ENCODE data around the gene SLX4IP. TPM values are rescaled to one million over a fixed set of nuclear protein-coding genes. Genes with fewer than 3 reads are reported as not detected.

SLX4IP gene
- total RNA-seq, 1 donor from 2014 or later: 4.5 TPM

- no peak overlapping the region for H3K4me3 ChIP-seq
- TF ChIP-seq, protein P1, sequence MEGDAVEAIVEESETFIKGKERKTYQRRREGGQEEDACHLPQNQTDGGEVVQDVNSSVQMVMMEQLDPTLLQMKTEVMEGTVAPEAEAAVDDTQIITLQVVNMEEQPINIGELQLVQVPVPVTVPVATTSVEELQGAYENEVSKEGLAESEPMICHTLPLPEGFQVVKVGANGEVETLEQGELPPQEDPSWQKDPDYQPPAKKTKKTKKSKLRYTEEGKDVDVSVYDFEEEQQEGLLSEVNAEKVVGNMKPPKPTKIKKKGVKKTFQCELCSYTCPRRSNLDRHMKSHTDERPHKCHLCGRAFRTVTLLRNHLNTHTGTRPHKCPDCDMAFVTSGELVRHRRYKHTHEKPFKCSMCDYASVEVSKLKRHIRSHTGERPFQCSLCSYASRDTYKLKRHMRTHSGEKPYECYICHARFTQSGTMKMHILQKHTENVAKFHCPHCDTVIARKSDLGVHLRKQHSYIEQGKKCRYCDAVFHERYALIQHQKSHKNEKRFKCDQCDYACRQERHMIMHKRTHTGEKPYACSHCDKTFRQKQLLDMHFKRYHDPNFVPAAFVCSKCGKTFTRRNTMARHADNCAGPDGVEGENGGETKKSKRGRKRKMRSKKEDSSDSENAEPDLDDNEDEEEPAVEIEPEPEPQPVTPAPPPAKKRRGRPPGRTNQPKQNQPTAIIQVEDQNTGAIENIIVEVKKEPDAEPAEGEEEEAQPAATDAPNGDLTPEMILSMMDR (IDR thresholded peaks at IDR 0.05): no peak
- peak in 1 of 2 donors; percentile 70 for DNase-seq (ENCODE audit: low spot score in 2 of 2)
- H3K4me1 ChIP-seq: no peaks in the 10 kb centered on the region
- no peaks in the 10 kb centered on the region for H3K9me3 ChIP-seq
- no peaks in the 10 kb centered on the region for H3K36me3 ChIP-seq
- intact Hi-C loops (cut with DNase I): no loop called here
- no peak overlapping the region for H3K27ac ChIP-seq
- no peaks in the 10 kb centered on the region for H3K27me3 ChIP-seq
Measured at GRCh38 chr20:10524034-10524476, 89.0 kb downstream of the SLX4IP start.

DNA sequence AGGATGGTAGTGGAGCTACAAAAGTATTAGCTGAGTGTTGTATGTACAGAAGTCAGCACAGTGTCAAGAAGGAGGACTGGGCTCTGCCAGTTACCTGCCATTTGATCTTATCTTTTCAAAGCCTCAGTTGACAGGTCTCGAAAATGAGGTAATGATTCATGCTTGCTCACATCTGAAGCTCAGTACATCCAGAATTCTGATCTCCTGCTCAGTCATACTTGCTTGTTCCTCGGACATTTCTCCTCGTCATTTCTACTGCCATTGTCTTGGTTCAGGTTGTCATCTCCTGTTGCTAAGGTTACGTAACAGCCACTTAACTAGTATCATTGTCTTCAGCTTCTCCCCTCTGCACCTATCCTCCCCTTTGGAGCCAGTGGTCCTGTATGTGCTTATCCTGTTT, 89.5 kb downstream of the SLX4IP start:
- Histone ChIP-seq H3K4me1 (no peaks in the 10 kb centered on the region), H3K36me3 (no peaks in the 10 kb centered on the region), H3K9me3 (no peaks in the 10 kb centered on the region), H3K27me3 (no peaks in the 10 kb centered on the region), H3K4me3 (no peak overlapping the region), H3K27ac (no peak overlapping the region)
- DNase-seq (ENCODE audit: low spot score in 2 of 2): no peak
- intact Hi-C loops (cut with DNase I): no loop called here
- TF ChIP-seq, protein P1 (IDR thresholded peaks at IDR 0.05): no peak

GRCh38 chr20:10527781-10528180, 92.7 kb downstream of the SLX4IP start:
- Histone ChIP-seq H3K27me3 (no peaks in the 10 kb centered on the region), H3K4me3 (no peak overlapping the region), H3K9me3 (no peaks in the 10 kb centered on the region), H3K36me3 (no peaks in the 10 kb centered on the region), H3K27ac (no peak overlapping the region), H3K4me1 (no peaks in the 10 kb centered on the region)
- intact Hi-C loops (cut with DNase I): no loop called here
- TF ChIP-seq, protein P1 (IDR thresholded peaks at IDR 0.05): no peak
- no peak for DNase-seq (ENCODE audit: low spot score in 2 of 2)

- Histone ChIP-seq H3K4me1 (no peaks in the 10 kb centered on the region), H3K27me3 (no peaks in the 10 kb centered on the region), H3K27ac (no peak overlapping the region), H3K9me3 (no peaks in the 10 kb centered on the region), H3K4me3 (no peak overlapping the region), H3K36me3 (no peaks in the 10 kb centered on the region)
- TF ChIP-seq, protein P1 (IDR thresholded peaks at IDR 0.05): no peak
- intact Hi-C loops (cut with DNase I): no loop called here
- DNase-seq (ENCODE audit: low spot score in 2 of 2): no peak
Measured at GRCh38 chr20:10530883-10531282, 95.8 kb downstream of the SLX4IP start.

DNA sequence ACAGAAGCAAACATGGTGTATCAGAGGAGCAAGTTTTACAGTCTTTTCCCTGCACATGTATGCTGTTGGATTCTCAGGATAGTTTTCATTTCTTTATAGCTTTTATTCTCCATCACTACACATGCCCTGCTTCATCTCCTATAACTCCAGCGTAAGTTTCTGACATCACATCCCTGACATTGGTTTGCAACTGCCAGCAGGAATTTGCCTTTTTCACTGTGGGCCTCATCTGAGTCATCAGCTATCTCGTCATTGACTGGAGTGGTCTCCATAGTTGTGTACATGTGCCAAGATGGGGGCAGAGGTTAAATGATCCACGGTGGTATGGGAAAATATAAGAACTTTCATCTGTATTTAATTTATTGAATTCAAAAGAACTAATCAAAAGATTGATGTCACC, 96.7 kb downstream of the SLX4IP start:
- Histone ChIP-seq H3K9me3 (no peaks in the 10 kb centered on the region), H3K36me3 (no peaks in the 10 kb centered on the region), H3K4me1 (no peaks in the 10 kb centered on the region), H3K27me3 (no peaks in the 10 kb centered on the region), H3K27ac (no peak overlapping the region), H3K4me3 (no peak overlapping the region)
- TF ChIP-seq, protein P1 (IDR thresholded peaks at IDR 0.05): no peak
- DNase-seq (ENCODE audit: low spot score in 2 of 2): no peak
- intact Hi-C loops (cut with DNase I): no loop called here

- H3K4me3 ChIP-seq: no peak overlapping the region
- no peaks in the 10 kb centered on the region for H3K36me3 ChIP-seq
- no peak overlapping the region for H3K27ac ChIP-seq
- H3K4me1 ChIP-seq: no peaks in the 10 kb centered on the region
- intact Hi-C loops (cut with DNase I): no loop called here
- TF ChIP-seq, protein P1 (IDR thresholded peaks at IDR 0.05): no peak
- no peaks in the 10 kb centered on the region for H3K9me3 ChIP-seq
- H3K27me3 ChIP-seq: no peaks in the 10 kb centered on the region
- DNase-seq (ENCODE audit: low spot score in 2 of 2): no peak
Measured at GRCh38 chr20:10532361-10532760, 97.3 kb downstream of the SLX4IP start.
